Fibroblast of lung (primary cell): ENCODE results near the gene PTPN14. TPM values are rescaled to one million over a fixed set of nuclear protein-coding genes. Genes with fewer than 3 reads are reported as not detected.

ENCODE experiments used
- DNase-seq, 2 donors: peaks; one replicate each; pipeline versions ENCODE4 v3.0.0 to v3.0.0-alpha.2; 2010; ENCODE audit warnings: low read depth in 2 of 2
- H2AFZ ChIP-seq: 2 replicates; pipeline ENCODE4 v1.5.1; 2012; ENCODE audit warnings: low read length, control low read depth, inconsistent platforms
- H3K27ac ChIP-seq: 2 replicates; pipeline ENCODE4 v1.5.1; 2011; ENCODE audit warnings: low read length, control low read depth; ENCODE audit not compliant: insufficient read depth
- H3K27me3 ChIP-seq: 2 replicates; pipeline ENCODE4 v1.5.1; 2011; ENCODE audit warnings: mild to moderate bottlenecking, low read length; ENCODE audit not compliant: control insufficient read depth, insufficient read depth
- H3K36me3 ChIP-seq: 2 replicates; pipeline ENCODE4 v1.5.1; 2011; ENCODE audit warnings: low read length; ENCODE audit not compliant: control insufficient read depth, insufficient read depth
- H3K4me1 ChIP-seq: 2 replicates; pipeline ENCODE4 v1.5.1; 2011; ENCODE audit warnings: low read length; ENCODE audit not compliant: control insufficient read depth, insufficient read depth; ENCODE audit errors: extremely low read depth
- H3K4me2 ChIP-seq: 2 replicates; pipeline ENCODE4 v1.5.1; 2011; ENCODE audit warnings: low read length, control low read depth; ENCODE audit not compliant: insufficient read depth; ENCODE audit errors: extremely low read depth
- H3K4me3 ChIP-seq, 4 experiments: fragments of 200-600 bp in 1 of 4; sonication (generic) in 1 of 4; replicated peaks in 1 of 4; 2 replicates each; pipeline ENCODE4 v1.5.1; 2011 to 2016; ENCODE audit warnings: low read length in 4 of 4, low read depth in 3 of 4, mild to moderate bottlenecking in 3 of 4, control low read depth in 2 of 4, inconsistent platforms in 1 of 4, mixed read lengths in 1 of 4; ENCODE audit not compliant: insufficient read depth in 1 of 4; ENCODE audit errors: control extremely low read depth in 1 of 4
- H3K79me2 ChIP-seq: 2 replicates; pipeline ENCODE4 v1.5.1; 2012; ENCODE audit warnings: mild to moderate bottlenecking, low read length, inconsistent platforms; ENCODE audit not compliant: control insufficient read depth, insufficient read depth
- H3K9ac ChIP-seq: 2 replicates; pipeline ENCODE4 v1.5.1; 2011; ENCODE audit warnings: mild to moderate bottlenecking, low read length, control low read depth; ENCODE audit not compliant: insufficient read depth
- H3K9me3 ChIP-seq: 2 replicates; pipeline ENCODE4 v1.5.1; 2012; ENCODE audit warnings: low read depth, low read length; ENCODE audit not compliant: control insufficient read depth, insufficient read depth
- H4K20me1 ChIP-seq: 2 replicates; pipeline ENCODE4 v1.5.1; 2011; ENCODE audit warnings: low read length; ENCODE audit not compliant: control insufficient read depth, insufficient read depth; ENCODE audit errors: extremely low read depth
- CTCF ChIP-seq, 2 donors: IDR thresholded peaks in 1 of 2; conservative IDR thresholded peaks in 1 of 2; 1 replicate in 1 of 2; 2 replicates in 1 of 2; pipeline ENCODE4 v1.5.1; 2011 to 2012; ENCODE audit warnings: low read length in 2 of 2, control low read depth in 1 of 2, inconsistent platforms in 1 of 2, low read depth in 1 of 2, mild to moderate bottlenecking in 1 of 2
- EZH2 ChIP-seq: IDR thresholded peaks from 2 replicates; pipeline ENCODE4 v1.5.1; 2012; ENCODE audit warnings: low read length, control low read depth, mild to moderate bottlenecking; ENCODE audit errors: missing control alignments
- polyA plus RNA-seq, 2 donors: library from polyadenylated mRNA; depleted of rRNA in 1 of 2; stranded (reverse) in 1 of 2; unstranded in 1 of 2; fragments of >200 nt; gene quantifications; 2 replicates each; pipeline ENCODE4 v1.2.1, GENCODE V29; 2011 to 2012; ENCODE audit warnings: missing spikeins in 1 of 2
- total RNA-seq: library from RNA; depleted of rRNA; stranded (reverse); fragments of >200 nt; gene quantifications from 2 replicates; pipeline ENCODE4 v1.2.1, GENCODE V29; 2014

PTPN14 gene
- total and polyA plus RNA-seq, 2 donors (not counting 1 experiment from before 2014, with no cell fraction given) = 38.7 to 56.1 TPM

- Histone ChIP-seq H3K27ac (no peak overlapping the region), H3K4me2 (peak overlapping the region; percentile 9), H3K9ac (no peak overlapping the region), H4K20me1 (no peaks in the 10 kb centered on the region), H3K9me3 (no peaks in the 10 kb centered on the region), H2AFZ (no peak overlapping the region), H3K36me3 (no peaks in the 10 kb centered on the region), H3K4me3 (peak overlapping the region in 1 of 4 experiments; percentile 17), H3K79me2 (peaks cover 90% of the 10 kb centered on the region), H3K27me3 (no peaks in the 10 kb centered on the region), H3K4me1 (peaks cover 2% of the 10 kb centered on the region)
- TF ChIP-seq CTCF (conservative IDR thresholded peaks at IDR 0.05 in 1 of 2, IDR thresholded peaks at IDR 0.05 in 1 of 2; ENCODE audit: low read depth in 1 of 2, low read length in 2 of 2) (no peak), EZH2 (no peak)
- DNase-seq = peak; percentile 40 to 52
Observed at GRCh38 chr1:214546886-214547641, 4.3 kb downstream of the PTPN14 start.

GRCh38 chr1:214546084-214546483 is 5.3 kb downstream of the PTPN14 start:
- H3K27me3 ChIP-seq = no peaks in the 10 kb centered on the region
- no peak overlapping the region for H2AFZ ChIP-seq
- H3K27ac ChIP-seq = no peak overlapping the region
- DNase-seq = no peak
- H3K4me1 ChIP-seq = peaks cover 2% of the 10 kb centered on the region
- no peaks in the 10 kb centered on the region for H3K9me3 ChIP-seq
- no peak overlapping the region for H3K4me3 ChIP-seq
- H4K20me1 ChIP-seq = no peaks in the 10 kb centered on the region
- H3K4me2 ChIP-seq = no peak overlapping the region
- TF ChIP-seq CTCF (conservative IDR thresholded peaks at IDR 0.05 in 1 of 2, IDR thresholded peaks at IDR 0.05 in 1 of 2; ENCODE audit: low read depth in 1 of 2, low read length in 2 of 2) = no peak
- TF ChIP-seq EZH2 = no peak
- H3K36me3 ChIP-seq = no peaks in the 10 kb centered on the region
- no peak overlapping the region for H3K9ac ChIP-seq
- peaks cover 97% of the 10 kb centered on the region for H3K79me2 ChIP-seq

- no peak overlapping the region for H3K27ac ChIP-seq
Observed at GRCh38 chr1:214545293-214545692, 6.1 kb downstream of the PTPN14 start.

More at GRCh38 chr1:214545293-214545692, 6.1 kb downstream of the PTPN14 start:
- no peak for DNase-seq
- Histone ChIP-seq H4K20me1 (peaks cover 2% of the 10 kb centered on the region), H3K9ac (no peak overlapping the region), H3K36me3 (no peaks in the 10 kb centered on the region), H2AFZ (no peak overlapping the region), H3K9me3 (no peaks in the 10 kb centered on the region), H3K4me3 (no peak overlapping the region), H3K79me2 (peaks cover 97% of the 10 kb centered on the region), H3K4me2 (no peak overlapping the region), H3K4me1 (peaks cover 3% of the 10 kb centered on the region), H3K27me3 (no peaks in the 10 kb centered on the region)
- TF ChIP-seq EZH2 (no peak), CTCF (conservative IDR thresholded peaks at IDR 0.05 in 1 of 2, IDR thresholded peaks at IDR 0.05 in 1 of 2; ENCODE audit: low read depth in 1 of 2, low read length in 2 of 2) (no peak)
